A549 (cell line): Measurements from ENCODE around the gene USP22. TPM values are rescaled to one million over a fixed set of nuclear protein-coding genes. Genes with fewer than 3 reads are reported as not detected.
"Not testable (repeated sequence)": the region's sequence is repeated elsewhere in the genome, so short reads cannot be mapped to it uniquely, and the experiment has no call there.

Experiments
- ATAC-seq, 2 experiments: fragments of 200-7000 bp in 1 of 2; fragments of >200 bp in 1 of 2; cut with Nextera tagmentation in 1 of 2; cut with Tn5 transposase in 1 of 2; 3 replicates each; pipeline versions ENCODE4 v1.8.0 to v1.9.1; 2018 to 2020; ENCODE audit warnings: mild to moderate bottlenecking in 1 of 2, moderate library complexity in 1 of 2
- CTCF ChIA-PET: fragments of 300-600 bp; sonication (Branson Sonifier 250); formaldehyde crosslinking; extraction: SDS; loops from one replicate; lab custom pipeline; 2021; ENCODE audit warnings: antibody characterized with exemption, inconsistent platforms; lab: Yijun Ruan, JAX
- POLR2A ChIA-PET: fragments of 350-600 bp; formaldehyde crosslinking; extraction: SDS; loops from one replicate; lab custom pipeline; 2021; ENCODE audit warnings: antibody characterized with exemption, inconsistent platforms; lab: Yijun Ruan, JAX
- DNase-seq, 2 experiments: peaks; one replicate each; pipeline versions ENCODE4 v3.0.0 to v3.0.0-alpha.2; 2011 to 2016; ENCODE audit warnings: low read depth in 1 of 2, low spot score in 1 of 2
- FAIRE-seq: peaks from 2 replicates; lab custom pipeline; 2011; peaks lifted over from hg19 to GRCh38; lab: Jason Lieb, UNC
- H3K27ac ChIP-seq, 2 experiments: fragments of >200 bp; sonication (Bioruptor Twin); formaldehyde crosslinking; 3 replicates each; pipeline ENCODE4 v1.5.1; 2016 to 2017
- H3K4me1 ChIP-seq: fragments of >200 bp; sonication (Bioruptor Twin); formaldehyde crosslinking; 3 replicates; pipeline ENCODE4 v1.6.1; 2016
- H3K4me2 ChIP-seq: fragments of >200 bp; sonication (Bioruptor Twin); formaldehyde crosslinking; 3 replicates; pipeline ENCODE4 v1.6.1; 2016
- H3K4me3 ChIP-seq: fragments of >200 bp; sonication (Bioruptor Twin); formaldehyde crosslinking; 3 replicates; pipeline ENCODE4 v1.5.1; 2016
- H3K9me3 ChIP-seq: fragments of >200 bp; sonication (Bioruptor Twin); formaldehyde crosslinking; 3 replicates; pipeline ENCODE4 v1.6.1; 2016
- BCL3 ChIP-seq: fragments of >200 bp; sonication (Bioruptor Twin); formaldehyde crosslinking; IDR thresholded peaks from 3 replicates; pipeline ENCODE4 v1.6.1; 2016
- CBX2 ChIP-seq: fragments of 200-600 bp; sonication (generic); IDR thresholded peaks from 2 replicates; pipeline ENCODE4 v1.6.1; 2016; ENCODE audit warnings: low read depth, mild to moderate bottlenecking, borderline replicate concordance
- CBX8 ChIP-seq: fragments of 200-600 bp; sonication (generic); IDR thresholded peaks from 2 replicates; pipeline ENCODE4 v1.6.1; 2016
- CHD4 ChIP-seq: fragments of 200-600 bp; sonication (generic); IDR thresholded peaks from 2 replicates; pipeline ENCODE4 v1.6.1; 2016; ENCODE audit warnings: antibody characterized with exemption, mild to moderate bottlenecking, borderline replicate concordance
- EHMT2 ChIP-seq: fragments of 200-600 bp; sonication (generic); IDR thresholded peaks from 2 replicates; pipeline ENCODE4 v1.6.1; 2016; ENCODE audit warnings: antibody characterized with exemption, low read depth, mild to moderate bottlenecking, moderate library complexity
- ESRRA ChIP-seq: fragments of 150-350 bp; IDR thresholded peaks from 2 replicates; pipeline ENCODE4 v1.6.1; 2014; ENCODE audit warnings: mild to moderate bottlenecking, low read length, borderline replicate concordance
- FOSB ChIP-seq: fragments of 250-450 bp; sonication (Bioruptor Pico); IDR thresholded peaks from 2 replicates; pipeline ENCODE4 v1.5.0; 2020; ENCODE audit warnings: mild to moderate bottlenecking, moderate library complexity
- HES2 ChIP-seq: fragments of >200 bp; sonication (Bioruptor Twin); formaldehyde crosslinking; IDR thresholded peaks from 2 replicates; pipeline ENCODE4 v1.6.1; 2016
- HEYL ChIP-seq: fragments of 250-450 bp; sonication (Bioruptor Pico); IDR thresholded peaks from 2 replicates; pipeline ENCODE4 v1.8.0; 2021; ENCODE audit warnings: mild to moderate bottlenecking, moderate library complexity
- HMGXB4 ChIP-seq: fragments of 250-450 bp; sonication (Bioruptor Pico); IDR thresholded peaks from 2 replicates; pipeline ENCODE4 v1.5.0; 2021; ENCODE audit warnings: mild to moderate bottlenecking, moderate library complexity, borderline replicate concordance
- HOXB13 ChIP-seq: fragments of 250-450 bp; sonication (Bioruptor Pico); IDR thresholded peaks from 2 replicates; pipeline ENCODE4 v1.5.0; 2020; ENCODE audit warnings: low read depth, mild to moderate bottlenecking, moderate library complexity
- PBX3 ChIP-seq: IDR thresholded peaks from 2 replicates; pipeline ENCODE4 v1.6.1; 2012
- RCOR1 ChIP-seq: fragments of 150-350 bp; IDR thresholded peaks from 2 replicates; pipeline ENCODE4 v1.6.1; 2014; ENCODE audit warnings: antibody characterized with exemption, low read length, low read depth
- RFX5 ChIP-seq: fragments of 450-650 bp; IDR thresholded peaks from 2 replicates; pipeline ENCODE4 v1.7.1; 2014; ENCODE audit warnings: antibody characterized with exemption, mild to moderate bottlenecking, moderate library complexity
- SREBF2 ChIP-seq: fragments of 450-650 bp; IDR thresholded peaks from 2 replicates; pipeline ENCODE4 v1.6.1; 2014; ENCODE audit warnings: mild to moderate bottlenecking, moderate library complexity
- ZFP36 ChIP-seq: fragments of 450-650 bp; IDR thresholded peaks from 2 replicates; pipeline ENCODE4 v1.6.1; 2014; ENCODE audit warnings: borderline replicate concordance; ENCODE audit not compliant: partially characterized antibody
- ZNF302 ChIP-seq: fragments of 250-450 bp; sonication (Bioruptor Pico); IDR thresholded peaks from 2 replicates; pipeline ENCODE4 v1.9.0; 2021; ENCODE audit warnings: inconsistent platforms, mild to moderate bottlenecking, moderate library complexity
- WGBS: methylation state at CpG from one replicate; pipeline ENCODE4 v1.1.6; 2017; ENCODE audit errors: missing lambda C conversion rate; 5-methylcytosine and 5-hydroxymethylcytosine counted together
- polyA plus RNA-seq, 4 experiments: library from polyadenylated mRNA; depleted of rRNA in 3 of 4; stranded (reverse); fragments of >200 nt; fragmentation: RNase III in 1 of 4; extraction: RNeasy Plus Mini Kit Qiagen cat#74134 plus additional on column Dnase treatment in 1 of 4; gene quantifications; 2 replicates in 3 of 4; 3 replicates in 1 of 4; pipeline ENCODE4 v1.2.3, GENCODE V29; 2011 to 2017

The USP22 gene
- polyA plus RNA-seq, 2 of the 4 experiments (the other 2 are of a cell fraction) = 130 to 293 TPM

GRCh38 chr17:21085707-21086106 is 42.9 kb upstream of the USP22 start:
- WGBS = 94% methylated on average over 32 of the region's 32 CpGs
- TF ChIP-seq ZFP36 (no peak), CBX8 (no peak), SREBF2 (no peak), EHMT2 (no peak), HES2 (no peak), CBX2 (no peak), HOXB13 (CRISPR knock-in tag) (no peak), FOSB (CRISPR knock-in tag) (no peak), HEYL (CRISPR knock-in tag) (no peak), PBX3 (no peak), CHD4 (no peak), RCOR1 (no peak), RFX5 (no peak), BCL3 (no peak)
- Histone ChIP-seq H3K4me3 (no peak overlapping the region), H3K27ac (no peak overlapping the region), H3K9me3 (no peaks in the 10 kb centered on the region), H3K4me2 (no peak overlapping the region), H3K4me1 (no peaks in the 10 kb centered on the region)
- CTCF ChIA-PET = interaction anchor here (1.1 to 1.3 kb wide), 3 partner anchors 13 to 42 kb away, joined by 3 to 4 read pairs (median 3); no protein-coding TSS in a partner anchor
- DNase-seq = no peak
- POLR2A ChIA-PET = no interaction called here
- ATAC-seq = no peak
- no peak for FAIRE-seq

GRCh38 chr17:21085280-21085679 is 42.5 kb upstream of the USP22 start:
- POLR2A ChIA-PET, DNase-seq, H3K9me3 ChIP-seq, H3K27ac ChIP-seq, H3K4me3 ChIP-seq, H3K4me1 ChIP-seq, FAIRE-seq, H3K4me2 ChIP-seq, ATAC-seq: not testable (repeated sequence)
- 89% methylated on average over 1 of the region's 1 CpG for WGBS
- CTCF ChIA-PET = interaction anchor here (1.1 to 1.3 kb wide), 3 partner anchors 13 to 42 kb away, joined by 3 to 4 read pairs (median 3); no protein-coding TSS in a partner anchor

- ATAC-seq = peak; percentile 59 to 89; a peak in 4 of 6 replicates
- CTCF ChIA-PET = no interaction called here
- FAIRE-seq = no peak
Measured at GRCh38 chr17:21082001-21082436, 39.2 kb upstream of the USP22 start.

More at GRCh38 chr17:21082001-21082436, 39.2 kb upstream of the USP22 start:
- H3K4me2 ChIP-seq = peak overlapping the region; percentile 15; the same call in 1 of the 3 replicates
- POLR2A ChIA-PET = no interaction called here
- no peak overlapping the region for H3K27ac ChIP-seq
- WGBS = 44% methylated on average over 5 of the region's 5 CpGs
- H3K4me3 ChIP-seq = no peak overlapping the region
- no peaks in the 10 kb centered on the region for H3K4me1 ChIP-seq
- no peaks in the 10 kb centered on the region for H3K9me3 ChIP-seq
- TF ChIP-seq ESRRA = no peak
- no peak for TF ChIP-seq ZNF302 (CRISPR knock-in tag)
- TF ChIP-seq HMGXB4 (CRISPR knock-in tag) = no peak
- TF ChIP-seq, all 56 proteins: peak for 0
- DNase-seq = peak in 1 of 2 experiments; percentile 57
